WTC11 (cell line): Measurements from ENCODE around the gene MED27. TPM values are rescaled to one million over a fixed set of nuclear protein-coding genes. Genes with fewer than 3 reads are reported as not detected.

Source experiments
- ATAC-seq: fragments of 200-7000 bp; cut with Tn5 transposase; 2 replicates; pipeline ENCODE4 v1.10.0; 2021; ENCODE audit warnings: mild to moderate bottlenecking, moderate library complexity
- CTCF ChIA-PET: fragments of 300-600 bp; sonication (Branson Sonifier 250); formaldehyde crosslinking; loops from one replicate; lab custom pipeline; 2021; ENCODE audit warnings: antibody characterized with exemption; lab: Charles Lee
- POLR2A ChIA-PET: fragments of 350-600 bp; sonication (Branson Sonifier 250); formaldehyde crosslinking; loops from one replicate; lab custom pipeline; 2021; ENCODE audit warnings: antibody characterized with exemption; lab: Charles Lee
- DNase-seq: peaks from one replicate; pipeline ENCODE4 v3.0.0; 2021; ENCODE audit warnings: low spot score
- H3K27ac Mint-ChIP-seq: 2 replicates; pipeline ENCODE4 v1.8.0; 2021; ENCODE audit warnings: mixed read lengths
- H3K27me3 Mint-ChIP-seq: 2 replicates; pipeline ENCODE4 v1.8.0; 2021; ENCODE audit warnings: low read depth, mild to moderate bottlenecking, moderate library complexity, mixed read lengths
- H3K36me3 Mint-ChIP-seq: 2 replicates; pipeline ENCODE4 v1.8.0; 2021; ENCODE audit warnings: mixed read lengths
- H3K4me1 Mint-ChIP-seq: 2 replicates; pipeline ENCODE4 v1.8.0; 2022; ENCODE audit warnings: mixed read lengths
- H3K4me3 Mint-ChIP-seq: 2 replicates; pipeline ENCODE4 v1.8.0; 2021; ENCODE audit warnings: mild to moderate bottlenecking, moderate library complexity, mixed read lengths
- H3K9me3 Mint-ChIP-seq: 2 replicates; pipeline ENCODE4 v1.8.0; 2021; ENCODE audit warnings: mixed read lengths
- EMX1 ChIP-seq: fragments of 250-450 bp; sonication (Bioruptor Pico); IDR thresholded peaks from 2 replicates; pipeline ENCODE4 v1.8.0; 2021; ENCODE audit warnings: mild to moderate bottlenecking
- ESRRA ChIP-seq: sonication (generic); formaldehyde crosslinking; IDR thresholded peaks from 2 replicates; pipeline ENCODE4 v1.8.1; 2022; ENCODE audit warnings: mild to moderate bottlenecking, missing genetic modification reagents, borderline replicate concordance
- ETV6 ChIP-seq: sonication (generic); formaldehyde crosslinking; IDR thresholded peaks from 2 replicates; pipeline ENCODE4 v1.8.1; 2022; ENCODE audit warnings: mild to moderate bottlenecking, missing genetic modification reagents
- FOXJ3 ChIP-seq: sonication (generic); formaldehyde crosslinking; IDR thresholded peaks from 2 replicates; pipeline ENCODE4 v1.9.0; 2021; ENCODE audit warnings: missing genetic modification reagents, mild to moderate bottlenecking, borderline replicate concordance
- HMGXB4 ChIP-seq: sonication (generic); formaldehyde crosslinking; IDR thresholded peaks from 2 replicates; pipeline ENCODE4 v1.8.1; 2023; ENCODE audit warnings: mild to moderate bottlenecking, moderate library complexity, missing genetic modification reagents
- NFE2L1 ChIP-seq: sonication (generic); formaldehyde crosslinking; IDR thresholded peaks from 2 replicates; pipeline ENCODE4 v1.8.1; 2023; ENCODE audit warnings: missing genetic modification reagents
- NFYB ChIP-seq: sonication (generic); formaldehyde crosslinking; conservative IDR thresholded peaks from 2 replicates; pipeline ENCODE4 v1.8.0; 2022; ENCODE audit warnings: low read depth, missing genetic modification reagents
- NR3C1 ChIP-seq: sonication (generic); formaldehyde crosslinking; conservative IDR thresholded peaks from 2 replicates; pipeline ENCODE4 v1.8.1; 2023; ENCODE audit warnings: low read depth, mild to moderate bottlenecking, missing genetic modification reagents
- PRRX2 ChIP-seq: fragments of 250-450 bp; sonication (Bioruptor Pico); IDR thresholded peaks from 2 replicates; pipeline ENCODE4 v1.8.0; 2021; ENCODE audit warnings: mild to moderate bottlenecking
- RORB ChIP-seq: fragments of 250-450 bp; sonication (Bioruptor Pico); IDR thresholded peaks from 2 replicates; pipeline ENCODE4 v1.9.0; 2021; ENCODE audit warnings: mild to moderate bottlenecking
- SMAD3 ChIP-seq: sonication (generic); formaldehyde crosslinking; IDR thresholded peaks from 2 replicates; pipeline ENCODE4 v1.8.0; 2022; ENCODE audit warnings: missing genetic modification reagents, mild to moderate bottlenecking, borderline replicate concordance
- SOX15 ChIP-seq: fragments of 250-450 bp; sonication (Bioruptor Pico); IDR thresholded peaks from 2 replicates; pipeline ENCODE4 v1.9.0; 2021; ENCODE audit warnings: mild to moderate bottlenecking
- ZBTB21 ChIP-seq: sonication (generic); formaldehyde crosslinking; IDR thresholded peaks from 2 replicates; pipeline ENCODE4 v1.8.1; 2023; ENCODE audit warnings: mild to moderate bottlenecking, missing genetic modification reagents, borderline replicate concordance
- ZNF138 ChIP-seq: sonication (generic); formaldehyde crosslinking; conservative IDR thresholded peaks from 2 replicates; pipeline ENCODE4 v1.8.1; 2022; ENCODE audit warnings: mild to moderate bottlenecking, moderate library complexity, missing genetic modification reagents
- ZNF219 ChIP-seq: sonication (generic); formaldehyde crosslinking; IDR thresholded peaks from 2 replicates; pipeline ENCODE4 v1.8.0; 2023; ENCODE audit warnings: missing genetic modification reagents, mild to moderate bottlenecking, borderline replicate concordance
- ZNF423 ChIP-seq: fragments of 250-450 bp; sonication (Bioruptor Pico); IDR thresholded peaks from 2 replicates; pipeline ENCODE4 v2.1.2; 2022; ENCODE audit warnings: mild to moderate bottlenecking, moderate library complexity
- ZNF532 ChIP-seq: fragments of 250-450 bp; sonication (Bioruptor Pico); IDR thresholded peaks from 2 replicates; pipeline ENCODE4 v1.9.0; 2021; ENCODE audit warnings: mild to moderate bottlenecking, borderline replicate concordance
- total RNA-seq: library from RNA; stranded (reverse); gene quantifications from 3 replicates; pipeline ENCODE4 v1.2.3, GENCODE V29; 2021
- TF ChIP-seq, protein P1 (sequence below): fragments of 250-450 bp; sonication (Bioruptor Pico); IDR thresholded peaks from 2 replicates; pipeline ENCODE4 v1.9.0; 2021; ENCODE audit warnings: mild to moderate bottlenecking
- TF ChIP-seq, protein P2 (sequence below): fragments of 250-450 bp; sonication (Bioruptor Pico); IDR thresholded peaks from 2 replicates; pipeline ENCODE4 v2.1.2; 2022; ENCODE audit warnings: mild to moderate bottlenecking, moderate library complexity
- TF ChIP-seq, protein P3 (sequence below): sonication (generic); formaldehyde crosslinking; IDR thresholded peaks from 2 replicates; pipeline ENCODE4 v1.8.0; 2022; ENCODE audit warnings: missing genetic modification reagents
- TF ChIP-seq, protein P4 (sequence below): sonication (generic); formaldehyde crosslinking; IDR thresholded peaks from 2 replicates; pipeline ENCODE4 v1.8.1; 2022; ENCODE audit warnings: mild to moderate bottlenecking, missing genetic modification reagents, moderate library complexity, borderline replicate concordance
- TF ChIP-seq, protein P5 (sequence below): fragments of 250-450 bp; sonication (Bioruptor Pico); IDR thresholded peaks from 2 replicates; pipeline ENCODE4 v1.9.0; 2021; ENCODE audit warnings: mild to moderate bottlenecking

MED27 gene
- total RNA-seq, 1 experiment from 2014 or later, result 27.9 TPM

DNA sequence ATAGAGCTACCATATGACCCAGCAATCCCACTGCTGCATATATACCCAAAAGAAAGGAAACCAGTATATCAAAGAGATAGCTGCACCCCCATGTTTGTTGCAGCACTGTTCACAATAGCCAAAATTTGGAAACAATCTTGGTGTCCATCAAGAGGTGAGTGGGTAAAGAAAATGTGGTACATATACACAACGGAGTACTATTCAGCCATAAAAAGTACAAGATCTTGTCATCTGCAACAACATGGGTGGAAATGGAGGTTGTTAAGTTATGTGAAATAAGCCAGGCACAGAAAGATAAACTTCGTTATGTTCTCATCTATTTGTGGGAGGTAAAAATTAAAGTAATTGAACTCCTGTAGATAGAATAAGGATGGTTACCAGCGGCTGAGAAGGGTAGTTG, 145.0 kb downstream of the MED27 start (continued):
- no peak for TF ChIP-seq FOXJ3 (CRISPR knock-in tag)
- TF ChIP-seq ZNF423 (CRISPR knock-in tag), result no peak
- TF ChIP-seq NFYB (CRISPR knock-in tag), result no peak
- no peak for TF ChIP-seq ESRRA (CRISPR knock-in tag)
- no peak for TF ChIP-seq ZNF219 (CRISPR knock-in tag)
- TF ChIP-seq, protein P1, sequence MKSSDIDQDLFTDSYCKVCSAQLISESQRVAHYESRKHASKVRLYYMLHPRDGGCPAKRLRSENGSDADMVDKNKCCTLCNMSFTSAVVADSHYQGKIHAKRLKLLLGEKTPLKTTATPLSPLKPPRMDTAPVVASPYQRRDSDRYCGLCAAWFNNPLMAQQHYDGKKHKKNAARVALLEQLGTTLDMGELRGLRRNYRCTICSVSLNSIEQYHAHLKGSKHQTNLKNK (CRISPR knock-in tag), result no peak
- TF ChIP-seq NR3C1 (CRISPR knock-in tag), result no peak
- no peak for TF ChIP-seq SOX15 (CRISPR knock-in tag)
- no peak for TF ChIP-seq HMGXB4 (CRISPR knock-in tag)

DNA sequence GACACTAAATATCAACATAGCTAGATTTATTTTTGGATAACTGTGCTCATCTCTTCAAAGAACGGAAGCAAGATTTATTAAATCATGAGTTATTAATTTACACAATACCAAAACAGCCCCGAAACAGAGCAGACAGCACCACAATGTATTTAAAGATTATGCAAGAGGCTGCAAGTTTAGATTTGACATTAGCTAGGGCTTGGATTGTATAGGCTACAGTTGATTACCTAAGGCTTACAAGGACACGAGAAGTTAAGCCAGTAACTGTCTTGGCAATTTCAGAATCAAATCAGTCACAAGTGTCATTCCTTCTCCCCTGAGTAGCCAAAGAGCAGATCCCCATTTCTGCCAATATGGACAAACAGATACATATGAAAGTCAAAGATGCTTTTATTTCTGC, 152.6 kb downstream of the MED27 start:
- Mint-ChIP-seq H3K4me3 (no peak overlapping the region), H3K36me3 (no peaks in the 10 kb centered on the region), H3K27ac (no peak overlapping the region), H3K4me1 (peaks cover 20% of the 10 kb centered on the region), H3K27me3 (no peaks in the 10 kb centered on the region), H3K9me3 (no peaks in the 10 kb centered on the region)
- DNase-seq (no peak), ATAC-seq (no peak)
- CTCF ChIA-PET, result interaction anchor here (1.0 kb wide), 1 partner anchor 9 kb away, joined by 3 read pairs; no protein-coding TSS in a partner anchor
- POLR2A ChIA-PET, result no interaction called here
- TF ChIP-seq, protein P2, sequence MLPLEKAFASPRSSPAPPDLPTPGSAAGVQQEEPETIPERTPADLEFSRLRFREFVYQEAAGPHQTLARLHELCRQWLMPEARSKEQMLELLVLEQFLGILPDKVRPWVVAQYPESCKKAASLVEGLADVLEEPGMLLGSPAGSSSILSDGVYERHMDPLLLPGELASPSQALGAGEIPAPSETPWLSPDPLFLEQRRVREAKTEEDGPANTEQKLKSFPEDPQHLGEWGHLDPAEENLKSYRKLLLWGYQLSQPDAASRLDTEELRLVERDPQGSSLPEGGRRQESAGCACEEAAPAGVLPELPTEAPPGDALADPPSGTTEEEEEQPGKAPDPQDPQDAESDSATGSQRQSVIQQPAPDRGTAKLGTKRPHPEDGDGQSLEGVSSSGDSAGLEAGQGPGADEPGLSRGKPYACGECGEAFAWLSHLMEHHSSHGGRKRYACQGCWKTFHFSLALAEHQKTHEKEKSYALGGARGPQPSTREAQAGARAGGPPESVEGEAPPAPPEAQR (CRISPR knock-in tag), result no peak
- TF ChIP-seq NFE2L1 (CRISPR knock-in tag) (no peak), ZBTB21 (CRISPR knock-in tag) (no peak), PRRX2 (CRISPR knock-in tag) (no peak), RORB (no peak), SMAD3 (CRISPR knock-in tag) (no peak), ZNF138 (CRISPR knock-in tag) (no peak), ZNF532 (no peak), ETV6 (CRISPR knock-in tag) (no peak), EMX1 (CRISPR knock-in tag) (no peak), ZNF219 (CRISPR knock-in tag) (no peak)
- TF ChIP-seq, protein P3, sequence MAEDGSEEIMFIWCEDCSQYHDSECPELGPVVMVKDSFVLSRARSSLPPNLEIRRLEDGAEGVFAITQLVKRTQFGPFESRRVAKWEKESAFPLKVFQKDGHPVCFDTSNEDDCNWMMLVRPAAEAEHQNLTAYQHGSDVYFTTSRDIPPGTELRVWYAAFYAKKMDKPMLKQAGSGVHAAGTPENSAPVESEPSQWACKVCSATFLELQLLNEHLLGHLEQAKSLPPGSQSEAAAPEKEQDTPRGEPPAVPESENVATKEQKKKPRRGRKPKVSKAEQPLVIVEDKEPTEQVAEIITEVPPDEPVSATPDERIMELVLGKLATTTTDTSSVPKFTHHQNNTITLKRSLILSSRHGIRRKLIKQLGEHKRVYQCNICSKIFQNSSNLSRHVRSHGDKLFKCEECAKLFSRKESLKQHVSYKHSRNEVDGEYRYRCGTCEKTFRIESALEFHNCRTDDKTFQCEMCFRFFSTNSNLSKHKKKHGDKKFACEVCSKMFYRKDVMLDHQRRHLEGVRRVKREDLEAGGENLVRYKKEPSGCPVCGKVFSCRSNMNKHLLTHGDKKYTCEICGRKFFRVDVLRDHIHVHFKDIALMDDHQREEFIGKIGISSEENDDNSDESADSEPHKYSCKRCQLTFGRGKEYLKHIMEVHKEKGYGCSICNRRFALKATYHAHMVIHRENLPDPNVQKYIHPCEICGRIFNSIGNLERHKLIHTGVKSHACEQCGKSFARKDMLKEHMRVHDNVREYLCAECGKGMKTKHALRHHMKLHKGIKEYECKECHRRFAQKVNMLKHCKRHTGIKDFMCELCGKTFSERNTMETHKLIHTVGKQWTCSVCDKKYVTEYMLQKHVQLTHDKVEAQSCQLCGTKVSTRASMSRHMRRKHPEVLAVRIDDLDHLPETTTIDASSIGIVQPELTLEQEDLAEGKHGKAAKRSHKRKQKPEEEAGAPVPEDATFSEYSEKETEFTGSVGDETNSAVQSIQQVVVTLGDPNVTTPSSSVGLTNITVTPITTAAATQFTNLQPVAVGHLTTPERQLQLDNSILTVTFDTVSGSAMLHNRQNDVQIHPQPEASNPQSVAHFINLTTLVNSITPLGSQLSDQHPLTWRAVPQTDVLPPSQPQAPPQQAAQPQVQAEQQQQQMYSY (CRISPR knock-in tag), result no peak
- TF ChIP-seq, protein P4, sequence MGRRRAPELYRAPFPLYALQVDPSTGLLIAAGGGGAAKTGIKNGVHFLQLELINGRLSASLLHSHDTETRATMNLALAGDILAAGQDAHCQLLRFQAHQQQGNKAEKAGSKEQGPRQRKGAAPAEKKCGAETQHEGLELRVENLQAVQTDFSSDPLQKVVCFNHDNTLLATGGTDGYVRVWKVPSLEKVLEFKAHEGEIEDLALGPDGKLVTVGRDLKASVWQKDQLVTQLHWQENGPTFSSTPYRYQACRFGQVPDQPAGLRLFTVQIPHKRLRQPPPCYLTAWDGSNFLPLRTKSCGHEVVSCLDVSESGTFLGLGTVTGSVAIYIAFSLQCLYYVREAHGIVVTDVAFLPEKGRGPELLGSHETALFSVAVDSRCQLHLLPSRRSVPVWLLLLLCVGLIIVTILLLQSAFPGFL (CRISPR knock-in tag), result no peak
- TF ChIP-seq, protein P5, sequence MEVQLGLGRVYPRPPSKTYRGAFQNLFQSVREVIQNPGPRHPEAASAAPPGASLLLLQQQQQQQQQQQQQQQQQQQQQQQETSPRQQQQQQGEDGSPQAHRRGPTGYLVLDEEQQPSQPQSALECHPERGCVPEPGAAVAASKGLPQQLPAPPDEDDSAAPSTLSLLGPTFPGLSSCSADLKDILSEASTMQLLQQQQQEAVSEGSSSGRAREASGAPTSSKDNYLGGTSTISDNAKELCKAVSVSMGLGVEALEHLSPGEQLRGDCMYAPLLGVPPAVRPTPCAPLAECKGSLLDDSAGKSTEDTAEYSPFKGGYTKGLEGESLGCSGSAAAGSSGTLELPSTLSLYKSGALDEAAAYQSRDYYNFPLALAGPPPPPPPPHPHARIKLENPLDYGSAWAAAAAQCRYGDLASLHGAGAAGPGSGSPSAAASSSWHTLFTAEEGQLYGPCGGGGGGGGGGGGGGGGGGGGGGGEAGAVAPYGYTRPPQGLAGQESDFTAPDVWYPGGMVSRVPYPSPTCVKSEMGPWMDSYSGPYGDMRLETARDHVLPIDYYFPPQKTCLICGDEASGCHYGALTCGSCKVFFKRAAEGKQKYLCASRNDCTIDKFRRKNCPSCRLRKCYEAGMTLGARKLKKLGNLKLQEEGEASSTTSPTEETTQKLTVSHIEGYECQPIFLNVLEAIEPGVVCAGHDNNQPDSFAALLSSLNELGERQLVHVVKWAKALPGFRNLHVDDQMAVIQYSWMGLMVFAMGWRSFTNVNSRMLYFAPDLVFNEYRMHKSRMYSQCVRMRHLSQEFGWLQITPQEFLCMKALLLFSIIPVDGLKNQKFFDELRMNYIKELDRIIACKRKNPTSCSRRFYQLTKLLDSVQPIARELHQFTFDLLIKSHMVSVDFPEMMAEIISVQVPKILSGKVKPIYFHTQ, result no peak
